GM21447 (cell line): ENCODE data around the gene ARHGEF6.

Experiments
- ATAC-seq: cut with Tn5 transposase; IDR thresholded peaks from one replicate; pipeline ENCODE4 v1.9.1; 2021; ENCODE audit not compliant: unreplicated experiment

Gene ARHGEF6

GRCh38 chrX:136652822-136653723 lies 127.7 kb downstream of the ARHGEF6 start:
- no peak for ATAC-seq

GRCh38 chrX:136650811-136651210 lies 129.9 kb downstream of the ARHGEF6 start:
- ATAC-seq: no peak

- no peak for ATAC-seq
Measured at GRCh38 chrX:136647677-136648360, 132.9 kb downstream of the ARHGEF6 start, which contains the start of gene CD40LG. Gene CD40LG (plus strand): TSS chrX:136648158. CDS start chrX:136648249, 91 bp downstream.

GRCh38 chrX:136646602-136647239 lies 134.0 kb downstream of the ARHGEF6 start:
- ATAC-seq: no peak

- ATAC-seq: no peak
Measured at GRCh38 chrX:136643243-136643642, 137.5 kb downstream of the ARHGEF6 start.

- ATAC-seq: no peak
Measured at GRCh38 chrX:136639506-136640176, 141.1 kb downstream of the ARHGEF6 start.

GRCh38 chrX:136636121-136636520 lies 144.6 kb downstream of the ARHGEF6 start:
- no peak for ATAC-seq

- peak; percentile 83 for ATAC-seq
Measured at GRCh38 chrX:136635235-136635634, 145.5 kb downstream of the ARHGEF6 start.

GRCh38 chrX:136630881-136631280 lies 149.9 kb downstream of the ARHGEF6 start:
- no peak for ATAC-seq

- ATAC-seq: no peak
Measured at GRCh38 chrX:136629084-136629750, 151.5 kb downstream of the ARHGEF6 start.

GRCh38 chrX:136627409-136627808 lies 153.3 kb downstream of the ARHGEF6 start:
- no peak for ATAC-seq

- no peak for ATAC-seq
Measured at GRCh38 chrX:136626891-136627290, 153.8 kb downstream of the ARHGEF6 start.

- ATAC-seq: peak; percentile 66
Measured at GRCh38 chrX:136626237-136626636, 154.5 kb downstream of the ARHGEF6 start.

- no peak for ATAC-seq
Measured at GRCh38 chrX:136625246-136625645, 155.5 kb downstream of the ARHGEF6 start.

GRCh38 chrX:136623396-136623795 lies 157.3 kb downstream of the ARHGEF6 start:
- no peak for ATAC-seq

GRCh38 chrX:136622568-136622967 lies 158.2 kb downstream of the ARHGEF6 start:
- no peak for ATAC-seq

GRCh38 chrX:136620780-136621179 lies 160.0 kb downstream of the ARHGEF6 start:
- no peak for ATAC-seq

GRCh38 chrX:136619899-136620505 lies 160.7 kb downstream of the ARHGEF6 start:
- ATAC-seq: no peak

GRCh38 chrX:136616987-136617685 lies 163.6 kb downstream of the ARHGEF6 start:
- ATAC-seq: peak; percentile 90
